ENCODE data around the gene KCNT2.
"Not testable (repeated sequence)": the region's sequence is repeated elsewhere in the genome, so short reads cannot be mapped to it uniquely, and the experiment has no call there.

DNA sequence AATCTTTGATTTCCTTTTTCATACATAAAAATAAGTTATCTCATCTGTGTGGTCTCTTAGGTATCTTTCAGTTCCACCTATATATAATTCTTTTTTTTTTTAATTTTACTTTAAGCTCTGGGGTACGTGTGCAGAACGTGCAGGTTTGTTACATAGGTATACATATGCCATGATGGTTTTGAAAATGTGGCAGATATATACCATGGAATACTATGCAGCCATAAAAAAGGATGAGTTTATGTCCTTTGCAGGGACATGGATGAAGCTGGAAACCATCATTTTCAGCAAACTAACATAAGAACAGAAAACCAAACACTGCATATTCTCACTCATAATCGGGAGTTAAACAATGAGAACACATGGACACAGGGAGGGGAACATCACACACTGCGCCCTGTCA is 345.2 kb downstream of the KCNT2 start:
- TF ChIP-seq, protein P1, sequence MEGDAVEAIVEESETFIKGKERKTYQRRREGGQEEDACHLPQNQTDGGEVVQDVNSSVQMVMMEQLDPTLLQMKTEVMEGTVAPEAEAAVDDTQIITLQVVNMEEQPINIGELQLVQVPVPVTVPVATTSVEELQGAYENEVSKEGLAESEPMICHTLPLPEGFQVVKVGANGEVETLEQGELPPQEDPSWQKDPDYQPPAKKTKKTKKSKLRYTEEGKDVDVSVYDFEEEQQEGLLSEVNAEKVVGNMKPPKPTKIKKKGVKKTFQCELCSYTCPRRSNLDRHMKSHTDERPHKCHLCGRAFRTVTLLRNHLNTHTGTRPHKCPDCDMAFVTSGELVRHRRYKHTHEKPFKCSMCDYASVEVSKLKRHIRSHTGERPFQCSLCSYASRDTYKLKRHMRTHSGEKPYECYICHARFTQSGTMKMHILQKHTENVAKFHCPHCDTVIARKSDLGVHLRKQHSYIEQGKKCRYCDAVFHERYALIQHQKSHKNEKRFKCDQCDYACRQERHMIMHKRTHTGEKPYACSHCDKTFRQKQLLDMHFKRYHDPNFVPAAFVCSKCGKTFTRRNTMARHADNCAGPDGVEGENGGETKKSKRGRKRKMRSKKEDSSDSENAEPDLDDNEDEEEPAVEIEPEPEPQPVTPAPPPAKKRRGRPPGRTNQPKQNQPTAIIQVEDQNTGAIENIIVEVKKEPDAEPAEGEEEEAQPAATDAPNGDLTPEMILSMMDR (conservative IDR thresholded peaks at IDR 0.05 in 1 of 2, IDR thresholded peaks at IDR 0.05 in 1 of 2; ENCODE audit: extremely low read depth in 1 of 2, insufficient read depth in 1 of 2, low read depth in 1 of 2, low read length in 2 of 2): not testable (repeated sequence)
- TF ChIP-seq EZH2 (IDR thresholded peaks at IDR 0.05; ENCODE audit: borderline replicate concordance, low read length): not testable (repeated sequence)
